Fibroblast of pulmonary artery (primary cell): Measurements from ENCODE around the gene ABCG1.
A peak's percentile ranks its signal among the peaks of the same experiment; 100 is the strongest.

Experiments
- DNase-seq: peaks from one replicate; pipeline ENCODE4 v3.0.0-alpha.2; 2010; ENCODE audit warnings: low read depth
- H3K4me3 ChIP-seq: replicated peaks from 2 replicates; pipeline ENCODE4 v1.5.1; 2011; ENCODE audit warnings: low read depth, mild to moderate bottlenecking, control low read depth, low read length, moderate library complexity
- TF ChIP-seq, protein P1 (sequence below): IDR thresholded peaks from 2 replicates; pipeline ENCODE4 v1.5.1; 2011; ENCODE audit warnings: mild to moderate bottlenecking, control low read depth, low read length, inconsistent platforms; ENCODE audit errors: missing control alignments

The ABCG1 gene

DNA sequence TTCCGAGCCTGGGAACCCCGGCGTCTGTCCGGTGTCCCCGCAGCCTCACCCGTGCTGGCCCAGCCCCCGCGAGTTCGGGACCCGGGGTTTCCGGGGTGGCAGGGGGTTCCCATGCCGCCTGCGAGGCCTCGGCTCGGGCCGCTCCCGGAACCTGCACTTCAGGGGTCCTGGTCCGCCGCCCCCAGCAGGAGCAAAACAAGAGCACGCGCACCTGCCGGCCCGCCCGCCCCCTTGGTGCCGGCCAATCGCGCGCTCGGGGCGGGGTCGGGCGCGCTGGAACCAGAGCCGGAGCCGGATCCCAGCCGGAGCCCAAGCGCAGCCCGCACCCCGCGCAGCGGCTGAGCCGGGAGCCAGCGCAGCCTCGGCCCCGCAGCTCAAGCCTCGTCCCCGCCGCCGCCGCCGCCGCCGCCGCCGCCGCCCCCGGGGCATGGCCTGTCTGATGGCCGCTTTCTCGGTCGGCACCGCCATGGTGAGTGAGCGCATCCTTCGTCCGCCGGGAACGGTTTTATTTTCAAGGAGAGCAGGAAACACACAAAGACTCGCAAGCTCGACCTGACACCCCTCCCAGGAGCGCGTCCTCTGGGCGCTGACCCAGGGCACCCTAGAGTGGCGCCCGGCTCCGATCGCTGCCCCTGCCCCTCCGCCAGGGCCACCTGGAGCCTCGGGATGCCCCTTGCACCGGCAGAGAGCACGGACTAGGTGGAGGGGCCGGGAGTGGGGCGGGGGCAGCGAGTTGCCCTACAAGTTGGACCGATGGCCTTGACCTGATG is at the start of gene ABCG1:
Gene ABCG1, plus strand, starts transcription at position 305 of the 770 bp plus-strand sequence. Its CDS starts 123 bp downstream, at position 428.
- H3K4me3 ChIP-seq, result peak within 1 kb of the TSS; percentile 70
- DNase-seq, result peak; percentile 33
- TF ChIP-seq, protein P1, sequence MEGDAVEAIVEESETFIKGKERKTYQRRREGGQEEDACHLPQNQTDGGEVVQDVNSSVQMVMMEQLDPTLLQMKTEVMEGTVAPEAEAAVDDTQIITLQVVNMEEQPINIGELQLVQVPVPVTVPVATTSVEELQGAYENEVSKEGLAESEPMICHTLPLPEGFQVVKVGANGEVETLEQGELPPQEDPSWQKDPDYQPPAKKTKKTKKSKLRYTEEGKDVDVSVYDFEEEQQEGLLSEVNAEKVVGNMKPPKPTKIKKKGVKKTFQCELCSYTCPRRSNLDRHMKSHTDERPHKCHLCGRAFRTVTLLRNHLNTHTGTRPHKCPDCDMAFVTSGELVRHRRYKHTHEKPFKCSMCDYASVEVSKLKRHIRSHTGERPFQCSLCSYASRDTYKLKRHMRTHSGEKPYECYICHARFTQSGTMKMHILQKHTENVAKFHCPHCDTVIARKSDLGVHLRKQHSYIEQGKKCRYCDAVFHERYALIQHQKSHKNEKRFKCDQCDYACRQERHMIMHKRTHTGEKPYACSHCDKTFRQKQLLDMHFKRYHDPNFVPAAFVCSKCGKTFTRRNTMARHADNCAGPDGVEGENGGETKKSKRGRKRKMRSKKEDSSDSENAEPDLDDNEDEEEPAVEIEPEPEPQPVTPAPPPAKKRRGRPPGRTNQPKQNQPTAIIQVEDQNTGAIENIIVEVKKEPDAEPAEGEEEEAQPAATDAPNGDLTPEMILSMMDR, result no peak

DNA sequence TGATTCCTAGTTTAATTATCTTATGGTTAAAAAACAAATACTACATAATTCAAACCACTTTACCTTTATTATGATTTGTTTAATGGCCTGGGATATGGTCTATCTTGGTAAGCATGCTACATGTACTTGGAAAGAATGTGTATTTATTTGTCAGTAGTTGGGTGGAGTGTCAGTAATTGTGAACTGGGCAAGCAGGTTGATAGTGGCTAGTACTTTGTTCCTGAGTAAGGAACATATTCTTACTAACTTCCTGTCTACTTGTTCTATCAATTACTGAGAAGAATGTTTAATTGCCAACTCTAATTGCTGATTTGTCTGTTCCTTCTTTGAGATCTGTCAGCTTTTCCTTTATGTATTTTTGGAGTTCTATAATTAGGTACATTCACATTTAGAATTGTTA is 49.2 kb upstream of the ABCG1 start:
- TF ChIP-seq, protein P1, result no peak
- DNase-seq, result no peak
- no peak overlapping the region for H3K4me3 ChIP-seq

DNA sequence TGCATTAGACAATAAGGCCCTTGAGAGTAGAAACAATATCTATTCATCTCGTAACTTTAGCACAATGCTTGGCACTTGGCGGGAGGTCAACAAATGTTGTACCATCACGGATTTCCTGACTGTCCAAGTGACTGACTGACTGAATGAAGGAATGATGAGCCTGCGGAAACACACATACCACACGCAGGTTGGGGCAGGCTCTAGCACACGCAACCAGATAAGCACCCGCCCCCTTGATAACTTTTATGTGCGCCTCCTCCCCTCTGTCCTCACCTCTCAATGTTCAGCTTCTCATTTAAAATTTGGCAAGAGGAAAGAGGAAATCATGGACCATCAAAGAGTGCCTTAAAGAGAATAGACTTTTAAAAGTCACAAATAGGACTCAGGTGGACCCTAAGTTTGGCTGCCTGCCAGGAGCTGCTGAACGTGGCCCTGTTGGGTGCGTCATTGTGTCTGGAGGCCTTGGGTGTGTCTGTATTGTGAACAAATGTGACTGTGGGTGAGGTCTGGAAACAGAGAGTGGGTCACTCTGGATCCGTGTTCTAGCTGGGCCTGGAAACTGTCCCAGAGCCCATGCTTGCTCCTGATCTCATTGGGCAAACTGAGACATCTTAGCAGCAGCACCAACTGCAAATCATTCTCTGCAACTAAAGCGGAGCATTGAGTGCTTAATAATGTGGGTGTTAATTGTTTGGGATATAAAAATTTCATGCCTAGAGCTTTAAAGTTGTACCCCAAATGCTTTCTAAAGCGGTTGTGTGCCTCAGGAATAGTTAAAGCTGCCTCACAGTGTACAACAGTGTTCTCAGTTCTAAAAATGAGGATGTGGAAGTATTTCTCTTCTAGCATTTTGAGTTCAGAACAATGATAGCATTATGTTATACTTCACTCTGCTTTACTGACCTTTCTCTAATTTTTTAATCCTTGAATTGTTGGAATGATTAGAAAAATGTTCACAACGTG is 47.6 kb upstream of the ABCG1 start:
- no peak overlapping the region for H3K4me3 ChIP-seq
- no peak for DNase-seq
- TF ChIP-seq, protein P1, result no peak

DNA sequence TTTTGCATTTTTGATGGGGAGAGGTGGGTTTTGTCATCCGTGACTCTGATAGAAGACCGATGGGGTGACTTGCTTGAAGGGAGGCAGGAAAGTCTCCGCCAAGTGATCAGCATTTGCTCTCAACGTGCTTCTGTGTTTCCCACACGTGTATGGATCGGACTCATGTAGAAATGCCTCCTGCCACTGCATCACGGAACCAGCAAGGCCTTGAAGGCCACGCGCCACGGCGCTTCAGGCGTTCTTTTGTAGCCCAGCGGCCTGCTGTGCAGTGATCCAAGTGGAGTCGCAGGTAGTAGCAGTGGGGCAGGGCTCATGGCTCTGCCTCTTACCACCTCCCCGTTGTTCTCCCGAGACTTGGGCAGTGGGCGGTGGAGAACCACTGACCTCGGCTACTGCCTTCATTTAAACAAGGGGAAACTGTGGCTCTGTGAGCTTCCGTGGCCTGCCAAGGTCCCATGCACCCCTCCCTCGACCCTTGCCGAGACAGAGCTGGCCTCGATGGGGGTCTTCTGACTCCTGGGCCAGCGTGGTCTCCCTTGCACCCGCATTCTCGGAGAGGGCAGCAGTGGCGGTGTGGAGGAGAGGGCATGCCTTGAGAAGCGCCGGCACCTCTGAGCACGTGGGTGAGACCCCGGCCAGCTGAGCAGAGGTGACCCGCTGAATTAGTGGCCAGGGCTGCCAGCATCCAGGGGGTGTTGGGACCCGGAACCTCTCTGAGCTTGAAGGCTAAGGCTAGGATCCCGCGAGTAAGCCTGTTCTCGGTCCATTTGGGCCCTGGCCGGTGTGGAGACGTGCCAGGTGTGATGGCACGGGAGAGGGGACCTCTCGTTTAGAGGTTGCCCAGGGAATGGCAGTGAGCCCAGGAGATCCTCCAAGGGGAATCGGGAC is 46.1 kb upstream of the ABCG1 start:
- no peak overlapping the region for H3K4me3 ChIP-seq
- no peak for DNase-seq
- TF ChIP-seq, protein P1, result no peak

DNA sequence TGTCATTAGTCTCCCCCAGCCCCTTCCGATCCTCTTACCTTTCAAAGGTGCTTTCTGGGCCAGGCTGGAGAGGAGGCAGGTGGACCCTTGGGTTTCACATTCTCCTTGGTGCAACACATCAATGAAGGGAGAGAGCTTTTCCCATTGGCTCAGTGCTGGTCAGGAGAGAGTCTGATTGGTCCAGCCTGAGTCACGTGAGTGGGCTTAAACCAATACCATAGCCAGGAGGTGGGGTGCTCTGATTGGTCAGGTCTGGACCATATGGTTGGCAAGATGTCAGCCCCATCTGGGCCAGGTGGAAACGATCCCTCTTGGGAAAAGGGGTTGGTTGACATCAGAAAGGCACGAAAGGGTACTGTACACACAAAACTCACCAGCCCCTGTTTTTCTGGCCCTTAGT is 44.8 kb upstream of the ABCG1 start:
- TF ChIP-seq, protein P1, result no peak
- no peak overlapping the region for H3K4me3 ChIP-seq
- no peak for DNase-seq

DNA sequence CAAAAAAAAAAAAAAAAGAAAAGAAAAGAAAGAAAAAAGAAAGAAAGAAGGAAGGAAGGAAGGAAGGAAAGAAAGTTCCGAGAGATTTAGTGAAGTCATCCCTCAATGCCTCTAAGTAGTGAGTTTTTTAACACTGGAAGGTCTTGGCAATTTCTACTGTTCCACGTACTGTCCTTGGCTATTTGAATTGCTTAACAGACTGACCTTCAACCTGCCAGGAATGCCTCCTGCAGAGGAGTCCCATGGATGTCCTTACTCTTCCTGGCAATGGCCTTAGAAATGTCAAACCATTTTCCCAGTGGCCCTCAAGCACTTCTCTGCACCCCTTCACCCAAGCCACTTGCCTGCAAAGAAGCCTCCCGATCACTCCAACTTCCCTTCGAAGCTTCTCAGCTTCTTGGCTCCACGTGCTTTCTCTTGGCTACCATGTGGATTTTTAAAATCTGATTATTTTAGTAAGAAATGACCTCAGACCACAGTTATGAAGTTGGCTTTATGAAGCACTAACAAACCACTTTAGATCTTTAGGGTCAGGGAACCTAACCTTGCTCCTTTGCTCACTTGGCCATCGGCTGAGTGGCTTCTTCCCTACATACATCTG is 43.7 kb upstream of the ABCG1 start:
- H3K4me3 ChIP-seq, result no peak overlapping the region
- TF ChIP-seq, protein P1, result no peak
- DNase-seq, result no peak
